UCSD-AML1 (cell line): ENCODE data around the gene PRSS58.
A peak's percentile ranks its signal among the peaks of the same experiment; 100 is the strongest.

ENCODE experiments used
- DNase-seq: peaks from one replicate; lab custom pipeline; 2025; ENCODE audit not compliant: unreplicated experiment; lab: John Stamatoyannopoulos, UW

The PRSS58 gene

GRCh38 chr7:142257958-142258357, at the start of gene PRSS58:
Gene PRSS58, minus strand, starts transcription at chr7:142258058. Its CDS starts 351 bp downstream, at chr7:142257707.
- DNase-seq: no peak

GRCh38 chr7:142307246-142307900, 49.5 kb upstream of the PRSS58 start:
- no peak for DNase-seq

- no peak for DNase-seq
These were observed 45.8 kb upstream of the PRSS58 start for GRCh38 chr7:142303650-142304049.

GRCh38 chr7:142301923-142302550, 44.2 kb upstream of the PRSS58 start:
- DNase-seq: no peak

- DNase-seq: peak; percentile 16
These were observed 43.4 kb upstream of the PRSS58 start for GRCh38 chr7:142301299-142301698.

- no peak for DNase-seq
These were observed 42.8 kb upstream of the PRSS58 start for GRCh38 chr7:142300689-142301088.

GRCh38 chr7:142299237-142299781, 41.5 kb upstream of the PRSS58 start:
- DNase-seq: no peak

GRCh38 chr7:142298627-142299026, 40.8 kb upstream of the PRSS58 start:
- DNase-seq: no peak

GRCh38 chr7:142298009-142298408, 40.2 kb upstream of the PRSS58 start:
- no peak for DNase-seq

- DNase-seq: no peak
These were observed 22.4 kb upstream of the PRSS58 start for GRCh38 chr7:142280263-142280662.

- no peak for DNase-seq
These were observed 21.7 kb upstream of the PRSS58 start for GRCh38 chr7:142279601-142280000.

GRCh38 chr7:142275028-142275427, 17.2 kb upstream of the PRSS58 start:
- no peak for DNase-seq

GRCh38 chr7:142272841-142273240, 15.0 kb upstream of the PRSS58 start:
- DNase-seq: no peak

- no peak for DNase-seq
These were observed 5.9 kb upstream of the PRSS58 start for GRCh38 chr7:142263598-142264380.

- DNase-seq: no peak
These were observed 7.2 kb downstream of the PRSS58 start for GRCh38 chr7:142250705-142251104.

- no peak for DNase-seq
These were observed 7.9 kb downstream of the PRSS58 start for GRCh38 chr7:142249918-142250317.

- DNase-seq: no peak
These were observed 9.4 kb downstream of the PRSS58 start for GRCh38 chr7:142248166-142249160.

- DNase-seq: no peak
These were observed 14.0 kb downstream of the PRSS58 start for GRCh38 chr7:142243823-142244222.

GRCh38 chr7:142240546-142240945, 17.3 kb downstream of the PRSS58 start:
- no peak for DNase-seq

GRCh38 chr7:142231716-142232115, 26.1 kb downstream of the PRSS58 start:
- DNase-seq: no peak
